GM12874 (cell line): Measurements from ENCODE around the gene TAOK1.

ENCODE experiments used
- CTCF ChIP-seq: IDR thresholded peaks from 2 replicates; pipeline ENCODE4 v1.5.1; 2011; ENCODE audit warnings: low read depth, mild to moderate bottlenecking, control low read depth, low read length, moderate library complexity; ENCODE audit not compliant: insufficient read depth

Gene TAOK1

DNA sequence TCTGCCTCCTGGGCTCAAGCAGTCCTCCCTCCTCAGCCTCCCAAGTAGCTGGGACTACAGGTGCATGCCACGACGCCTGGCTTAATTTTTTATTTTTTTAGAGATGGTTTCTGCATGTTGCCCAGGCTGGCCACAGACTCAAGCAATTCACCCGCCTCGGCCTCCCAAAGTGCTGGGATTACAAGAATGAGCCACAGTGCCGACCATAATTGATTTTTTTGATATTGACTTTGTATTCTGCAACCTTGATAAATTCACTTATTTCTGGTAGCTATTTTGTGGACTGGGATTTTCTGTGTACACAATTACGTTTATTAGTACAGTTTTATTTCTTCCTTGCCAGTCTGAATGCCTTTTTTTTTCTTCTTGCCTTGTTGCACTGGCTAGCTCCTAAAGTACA lies 30.0 kb downstream of the TAOK1 start:
- no peak for TF ChIP-seq CTCF

DNA sequence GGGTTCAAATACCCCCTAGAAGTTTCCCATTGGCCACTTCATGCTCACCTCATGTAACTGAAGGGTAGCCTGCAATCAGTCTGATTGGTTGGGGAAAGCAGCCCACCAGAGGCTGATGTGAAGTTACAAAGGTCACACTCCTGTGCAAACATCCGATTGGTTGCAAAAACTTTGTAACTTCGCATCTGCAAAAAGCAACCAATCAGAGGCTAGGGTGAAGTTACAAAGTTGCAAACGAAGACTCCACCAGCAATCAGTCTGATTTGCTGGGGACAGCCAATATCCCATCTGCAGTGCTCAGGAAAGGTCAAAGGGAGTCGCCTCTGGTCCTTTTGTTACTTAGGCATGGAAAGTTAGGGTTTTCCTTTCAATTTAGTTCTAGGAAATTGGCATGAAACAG lies 40.1 kb downstream of the TAOK1 start:
- TF ChIP-seq CTCF, result no peak

GRCh38 chr17:29433541-29433940 lies 43.4 kb downstream of the TAOK1 start:
- TF ChIP-seq CTCF, result no peak

DNA sequence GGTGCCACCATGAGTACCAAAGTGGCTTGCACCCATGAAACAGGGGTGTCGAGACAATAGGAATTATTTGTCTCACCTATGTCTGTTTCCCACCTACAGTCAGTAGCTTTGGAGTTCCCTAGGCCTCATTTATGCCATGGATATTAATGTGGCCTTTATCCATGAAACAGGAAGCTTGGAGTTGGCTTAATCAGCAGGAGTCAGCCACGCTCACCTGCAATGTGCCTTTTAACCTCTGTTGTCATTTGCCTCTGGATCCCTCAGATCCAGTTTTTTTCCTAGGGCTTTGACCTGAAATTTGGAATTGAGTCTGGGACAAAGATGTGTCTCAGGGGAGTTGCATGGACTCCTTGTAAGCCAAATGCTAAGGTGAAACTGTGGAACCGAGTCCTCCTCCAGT lies 44.4 kb downstream of the TAOK1 start:
- no peak for TF ChIP-seq CTCF

DNA sequence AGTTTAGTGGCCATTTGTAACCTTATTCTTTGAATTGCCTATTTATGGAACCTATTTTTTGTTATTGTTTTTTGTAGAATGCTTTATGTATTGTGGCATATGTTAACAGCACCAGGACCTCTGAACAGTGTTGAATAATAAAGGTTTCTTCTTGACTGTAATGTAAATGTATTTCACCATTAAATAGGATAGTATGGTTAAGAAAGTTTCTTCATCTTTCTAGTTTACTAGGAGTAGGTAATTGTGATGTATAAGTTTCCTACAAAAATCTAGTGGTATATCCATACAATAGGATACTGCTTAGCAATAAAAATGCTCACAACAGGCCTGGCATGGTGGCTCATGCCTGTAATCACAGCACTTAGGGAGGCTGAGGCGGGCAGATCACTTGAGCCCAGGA lies 52.3 kb downstream of the TAOK1 start:
- no peak for TF ChIP-seq CTCF

DNA sequence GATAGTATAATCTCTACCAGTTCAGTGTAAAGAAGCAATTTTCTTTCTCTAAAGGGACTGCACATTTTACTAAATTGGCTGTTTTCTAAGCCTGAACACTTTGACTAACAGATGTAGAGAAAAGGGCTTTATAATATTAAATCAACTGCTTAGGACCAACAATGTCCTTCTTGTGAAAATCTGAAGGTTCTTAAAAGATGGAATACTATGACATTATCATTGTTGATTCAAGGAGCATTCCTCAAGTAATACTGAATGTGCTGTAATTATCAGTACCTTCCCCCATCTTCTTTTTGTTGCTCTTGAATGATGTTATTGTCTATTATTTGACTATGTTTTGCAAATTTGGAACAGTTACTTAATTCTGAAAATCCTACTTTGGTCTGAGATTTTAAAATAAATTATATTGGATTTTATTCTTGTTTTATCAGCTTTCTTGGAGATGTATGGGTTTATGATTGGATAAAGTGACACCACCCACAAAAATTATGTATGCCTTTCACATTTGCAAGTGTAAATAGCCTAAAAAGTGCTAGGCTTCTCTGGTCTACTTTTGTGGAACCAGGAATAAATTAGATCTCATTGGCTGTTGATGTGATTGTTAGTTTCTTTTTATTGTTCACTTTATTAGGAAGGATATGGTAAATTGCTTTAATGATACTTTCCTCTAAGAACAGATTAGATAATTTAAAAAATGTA lies 53.0 kb downstream of the TAOK1 start:
- TF ChIP-seq CTCF, result no peak

- TF ChIP-seq CTCF, result no peak
Measured at GRCh38 chr17:29444589-29444988, 54.4 kb downstream of the TAOK1 start.
